MCF 10A (cell line): ENCODE measurements around the gene CCDC137. TPM values are rescaled to one million over a fixed set of nuclear protein-coding genes. Genes with fewer than 3 reads are reported as not detected.

Experiments
- BruUV-seq: library from RNA; stranded (reverse); fragments of 400-500 nt; replicated peaks from 2 replicates; lab custom pipeline; 2021; lab: Mats Ljungman, UMichigan
- CTCF ChIA-PET: fragments of 300-600 bp; sonication (Branson Sonifier 250); formaldehyde crosslinking; extraction: SDS; loops from one replicate; lab custom pipeline; 2021; ENCODE audit warnings: antibody characterized with exemption, inconsistent platforms; lab: Yijun Ruan, JAX
- POLR2A ChIA-PET: fragments of 300-600, 350-650 bp; sonication (Branson Sonifier 250); formaldehyde crosslinking; extraction: SDS; loops from one replicate; lab custom pipeline; 2020; ENCODE audit warnings: antibody characterized with exemption, inconsistent platforms; lab: Yijun Ruan, JAX
- DNase-seq: peaks from one replicate; pipeline ENCODE4 v3.0.0-alpha.2; 2018; ENCODE audit not compliant: unreplicated experiment
- H3K27ac Mint-ChIP-seq: one replicate; pipeline ENCODE4 v1.8.0; 2022; ENCODE audit warnings: mild to moderate bottlenecking, low read depth, mixed read lengths; ENCODE audit not compliant: unreplicated experiment
- H3K27me3 Mint-ChIP-seq: one replicate; pipeline ENCODE4 v1.8.0; 2022; ENCODE audit warnings: mixed read lengths; ENCODE audit not compliant: insufficient read depth, unreplicated experiment
- H3K36me3 Mint-ChIP-seq: one replicate; pipeline ENCODE4 v1.8.0; 2022; ENCODE audit warnings: mild to moderate bottlenecking, moderate library complexity, mixed read lengths; ENCODE audit not compliant: insufficient read depth, unreplicated experiment
- H3K4me1 Mint-ChIP-seq: one replicate; pipeline ENCODE4 v1.8.0; 2022; ENCODE audit warnings: mixed read lengths; ENCODE audit not compliant: insufficient read depth, unreplicated experiment
- H3K4me3 Mint-ChIP-seq: one replicate; pipeline ENCODE4 v1.8.0; 2022; ENCODE audit warnings: mild to moderate bottlenecking, moderate library complexity, mixed read lengths; ENCODE audit not compliant: unreplicated experiment
- H3K9me3 Mint-ChIP-seq: one replicate; pipeline ENCODE4 v1.8.0; 2022; ENCODE audit warnings: mixed read lengths; ENCODE audit not compliant: unreplicated experiment
- CTCF ChIP-seq: fragments of 200-600 bp; IDR thresholded peaks from one replicate; pipeline ENCODE4 v1.8.0; 2022; ENCODE audit warnings: antibody characterized with exemption, mild to moderate bottlenecking; ENCODE audit not compliant: unreplicated experiment
- intact Hi-C: fragments of 100-400 bp; cut with micrococcal nuclease; formaldehyde crosslinking; loops from 2 replicates; pipeline ENCODE4 v1.14.1; 2022
- total RNA-seq: library from RNA; stranded (reverse); gene quantifications from 2 replicates; pipeline ENCODE4 v1.2.3, GENCODE V29; 2022

CCDC137 gene
- total RNA-seq, 1 experiment from 2014 or later, result 27.1 TPM

GRCh38 chr17:81697261-81698044, 30.9 kb downstream of the CCDC137 start:
- Mint-ChIP-seq H3K27me3 (no peaks in the 10 kb centered on the region), H3K9me3 (no peaks in the 10 kb centered on the region), H3K27ac (no peak overlapping the region), H3K4me1 (peaks cover 6% of the 10 kb centered on the region), H3K36me3 (peaks cover 61% of the 10 kb centered on the region), H3K4me3 (no peak overlapping the region)
- no peak for DNase-seq
- TF ChIP-seq CTCF, result no peak
- no TSS peak for BruUV-seq
- CTCF ChIA-PET, result no interaction called here
- intact Hi-C loops, result no loop called here
- POLR2A ChIA-PET, result interaction anchor here (3.3 kb wide), 1 partner anchor 13 kb away, joined by 19 read pairs; the partner anchor contains the start of genes ARL16 and HGS

GRCh38 chr17:81700353-81701287, 34.1 kb downstream of the CCDC137 start:
- Mint-ChIP-seq H3K9me3 (no peaks in the 10 kb centered on the region), H3K36me3 (peaks cover 67% of the 10 kb centered on the region), H3K4me3 (no peak overlapping the region), H3K27ac (peak overlapping the region; percentile 97), H3K4me1 (peaks cover 12% of the 10 kb centered on the region), H3K27me3 (no peaks in the 10 kb centered on the region)
- CTCF ChIA-PET, result interaction anchor here (0.7 to 1.6 kb wide), 2 partner anchors 9 to 25 kb away, joined by 3 to 8 read pairs; no protein-coding TSS in a partner anchor
- intact Hi-C loops, result no loop called here
- no peak for DNase-seq
- no TSS peak for BruUV-seq
- POLR2A ChIA-PET, result interaction anchor here (0.5 to 3.9 kb wide), 5 partner anchors 12 to 188 kb away, joined by 3 to 122 read pairs (median 8); partner anchors contain the start of genes ACTG1, ARL16, CCDC137 and HGS
- TF ChIP-seq CTCF, result no peak

GRCh38 chr17:81701288-81702071, 34.9 kb downstream of the CCDC137 start:
- peak overlapping the region; percentile 98 for H3K4me3 Mint-ChIP-seq
- no TSS peak for BruUV-seq
- H3K36me3 Mint-ChIP-seq, result peaks cover 70% of the 10 kb centered on the region
- no peak for TF ChIP-seq CTCF
- no peaks in the 10 kb centered on the region for H3K9me3 Mint-ChIP-seq
- no peaks in the 10 kb centered on the region for H3K27me3 Mint-ChIP-seq
- DNase-seq, result no peak
- POLR2A ChIA-PET, result interaction anchor here (0.5 to 3.9 kb wide), 10 partner anchors 10 to 364 kb away, joined by 3 to 122 read pairs (median 10); partner anchors contain the start of genes ACTG1, ARL16, CCDC137 and DUS1L
- intact Hi-C loops, result no loop called here
- peak overlapping the region; percentile 97 for H3K27ac Mint-ChIP-seq
- peaks cover 12% of the 10 kb centered on the region for H3K4me1 Mint-ChIP-seq
- CTCF ChIA-PET, result interaction anchor here (0.6 to 1.6 kb wide), 4 partner anchors 9 to 28 kb away, joined by 3 to 8 read pairs (median 3); no protein-coding TSS in a partner anchor
